GM23338 (cell line): ENCODE measurements around the gene VAPA. TPM values are rescaled to one million over a fixed set of nuclear protein-coding genes. Genes with fewer than 3 reads are reported as not detected.

Experiments used
- ATAC-seq: fragments of 200-7000 bp; cut with Tn5 transposase; 3 replicates; pipeline ENCODE4 v1.9.1; 2020
- DNase-seq: peaks from one replicate; pipeline ENCODE4 v3.0.0-alpha.2; 2015; ENCODE audit warnings: low spot score
- H2AFZ ChIP-seq: fragments of 200-600 bp; sonication (generic); 2 replicates; pipeline ENCODE4 v1.8.0; 2016; ENCODE audit warnings: antibody characterized with exemption, mild to moderate bottlenecking, moderate library complexity
- H3F3A ChIP-seq: fragments of 200-600 bp; sonication (generic); replicated peaks from 2 replicates; pipeline ENCODE4 v1.8.0; 2017; ENCODE audit warnings: antibody characterized with exemption, mixed run types, low read depth
- H3K27ac ChIP-seq: fragments of 200-600 bp; sonication (generic); 2 replicates; pipeline ENCODE4 v1.6.1; 2016; ENCODE audit warnings: low read depth
- H3K27me3 ChIP-seq: fragments of 200-600 bp; sonication (generic); 2 replicates; pipeline ENCODE4 v1.8.0; 2016; ENCODE audit warnings: mild to moderate bottlenecking, mixed run types, moderate library complexity; ENCODE audit not compliant: insufficient read depth
- H3K36me3 ChIP-seq: fragments of 200-600 bp; sonication (generic); 2 replicates; pipeline ENCODE4 v1.8.0; 2016; ENCODE audit warnings: mild to moderate bottlenecking; ENCODE audit not compliant: insufficient read depth
- H3K4me1 ChIP-seq: fragments of 200-600 bp; sonication (generic); 2 replicates; pipeline ENCODE4 v1.8.0; 2016; ENCODE audit warnings: mild to moderate bottlenecking, moderate library complexity; ENCODE audit not compliant: insufficient read depth
- H3K4me2 ChIP-seq: fragments of 200-600 bp; sonication (generic); 2 replicates; pipeline ENCODE4 v1.7.1; 2017; ENCODE audit warnings: mixed run types
- H3K4me3 ChIP-seq: fragments of 200-600 bp; sonication (generic); 2 replicates; pipeline ENCODE4 v1.6.1; 2016; ENCODE audit warnings: mixed run types
- H3K79me2 ChIP-seq: fragments of 200-600 bp; sonication (generic); replicated peaks from 2 replicates; pipeline ENCODE4 v1.8.0; 2017; ENCODE audit warnings: mild to moderate bottlenecking; ENCODE audit not compliant: insufficient read depth
- H3K9me2 ChIP-seq: fragments of 200-600 bp; sonication (generic); 2 replicates; pipeline ENCODE4 v1.8.0; 2017; ENCODE audit not compliant: insufficient read depth
- H4K20me1 ChIP-seq: fragments of 200-600 bp; sonication (generic); replicated peaks from 2 replicates; pipeline ENCODE4 v1.8.0; 2017; ENCODE audit warnings: mild to moderate bottlenecking; ENCODE audit not compliant: insufficient read depth
- H3K27ac Mint-ChIP-seq: 2 replicates; pipeline ENCODE4 v1.8.0; 2020; ENCODE audit warnings: inconsistent platforms, mild to moderate bottlenecking, moderate library complexity, mixed read lengths
- H3K27me3 Mint-ChIP-seq: 3 replicates; pipeline ENCODE4 v1.8.0; 2022; ENCODE audit warnings: low read depth, mild to moderate bottlenecking, moderate library complexity, mixed read lengths, inconsistent platforms; ENCODE audit not compliant: insufficient read depth, poor library complexity
- H3K36me3 Mint-ChIP-seq: 3 replicates; pipeline ENCODE4 v1.8.0; 2021; ENCODE audit warnings: low read depth, mild to moderate bottlenecking, inconsistent platforms, moderate library complexity, mixed read lengths
- H3K4me1 Mint-ChIP-seq: 3 replicates; pipeline ENCODE4 v1.8.0; 2020; ENCODE audit warnings: mild to moderate bottlenecking, inconsistent platforms, mixed read lengths
- H3K4me3 Mint-ChIP-seq: 3 replicates; pipeline ENCODE4 v1.8.0; 2021; ENCODE audit warnings: moderate library complexity, mild to moderate bottlenecking, inconsistent platforms, mixed read lengths
- H3K9me3 Mint-ChIP-seq: 3 replicates; pipeline ENCODE4 v1.8.0; 2020; ENCODE audit warnings: moderate library complexity, mild to moderate bottlenecking, inconsistent platforms, mixed read lengths
- EZH2phosphoT487 ChIP-seq: fragments of 200-600 bp; sonication (generic); IDR thresholded peaks from one replicate; pipeline ENCODE4 v1.8.1; 2018; ENCODE audit warnings: antibody characterized with exemption; ENCODE audit not compliant: unreplicated experiment
- polyA plus RNA-seq: library from polyadenylated mRNA; unstranded; fragments of >200 nt; fragmentation: Nextera tagmentation; extraction: Ambion mirVana; gene quantifications from 2 replicates; pipeline ENCODE4 v1.2.1, GENCODE V29; 2016
- total RNA-seq: library from RNA; depleted of rRNA; stranded (reverse); fragments of >200 nt; shearing (Covaris generic); gene quantifications from 2 replicates; pipeline ENCODE4 v1.2.3, GENCODE V29; 2014
- TF ChIP-seq, protein P1 (sequence below): fragments of 250-450 bp; sonication (Bioruptor Pico); IDR thresholded peaks from 2 replicates; pipeline ENCODE4 v1.5.0; 2020; ENCODE audit warnings: mild to moderate bottlenecking, moderate library complexity

Gene VAPA
- total and polyA plus RNA-seq, 2 experiments from 2014 or later = 162 to 178 TPM

DNA sequence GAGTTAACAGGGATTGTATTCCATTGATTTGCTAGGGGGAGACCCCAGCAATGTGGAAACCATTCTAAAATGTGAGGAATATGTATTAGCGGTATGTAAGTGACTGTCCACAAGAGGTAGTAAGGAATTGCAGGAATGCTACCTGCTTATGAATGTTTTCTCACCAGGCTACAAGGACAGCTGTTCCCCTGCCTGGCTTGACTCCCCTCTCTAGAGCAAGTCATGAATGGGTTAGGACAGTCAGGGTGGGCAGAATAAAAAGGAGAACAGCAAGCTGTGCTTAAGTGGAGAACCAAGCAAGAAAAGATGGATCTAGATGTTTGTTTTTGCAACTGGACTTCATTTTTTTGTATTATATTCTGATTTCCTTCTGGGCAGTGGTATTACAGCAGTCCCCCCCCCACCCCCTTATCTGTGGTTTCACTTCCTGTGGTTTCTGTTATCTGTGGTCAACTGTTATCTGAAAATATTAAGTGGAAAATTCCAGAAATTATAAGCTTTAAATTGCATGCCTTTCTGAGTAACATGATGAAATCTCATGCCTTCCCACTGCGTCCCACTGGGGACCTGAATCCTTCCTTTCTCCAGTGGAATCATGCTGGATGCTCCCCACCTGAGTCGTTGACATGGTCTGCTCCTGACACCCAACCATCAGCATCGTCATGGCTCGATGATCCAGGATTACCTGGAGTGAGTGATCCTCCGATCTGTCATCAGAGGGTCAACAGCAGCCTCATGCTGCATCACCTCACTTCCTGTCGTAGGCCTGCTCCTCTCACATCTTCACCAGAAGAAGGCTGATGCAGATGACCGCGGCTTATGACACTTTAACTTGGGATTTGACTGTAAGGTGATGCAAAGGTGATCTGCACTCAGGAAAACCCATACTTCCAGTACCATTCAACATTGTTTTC lies 52.2 kb downstream of the VAPA start:
- Histone ChIP-seq H4K20me1 (no peaks in the 10 kb centered on the region), H3K36me3 (no peaks in the 10 kb centered on the region), H3K9me2 (no peaks in the 10 kb centered on the region), H3K4me1 (peaks cover 2% of the 10 kb centered on the region; the same call in 1 of the 2 replicates), H3K79me2 (no peaks in the 10 kb centered on the region), H2AFZ (no peak overlapping the region), H3K27me3 (no peaks in the 10 kb centered on the region), H3K27ac (no peak overlapping the region), H3K4me3 (no peak overlapping the region), H3F3A (no peaks in the 10 kb centered on the region), H3K4me2 (no peak overlapping the region)
- DNase-seq (no peak), ATAC-seq (no peak)
- Mint-ChIP-seq H3K9me3 (peaks cover 3% of the 10 kb centered on the region; the same call in 2 of the 3 replicates), H3K36me3 (no peaks in the 10 kb centered on the region), H3K27me3 (peaks cover 4% of the 10 kb centered on the region), H3K4me3 (no peak overlapping the region), H3K4me1 (peaks cover 31% of the 10 kb centered on the region), H3K27ac (no peak overlapping the region)
- TF ChIP-seq, protein P1, sequence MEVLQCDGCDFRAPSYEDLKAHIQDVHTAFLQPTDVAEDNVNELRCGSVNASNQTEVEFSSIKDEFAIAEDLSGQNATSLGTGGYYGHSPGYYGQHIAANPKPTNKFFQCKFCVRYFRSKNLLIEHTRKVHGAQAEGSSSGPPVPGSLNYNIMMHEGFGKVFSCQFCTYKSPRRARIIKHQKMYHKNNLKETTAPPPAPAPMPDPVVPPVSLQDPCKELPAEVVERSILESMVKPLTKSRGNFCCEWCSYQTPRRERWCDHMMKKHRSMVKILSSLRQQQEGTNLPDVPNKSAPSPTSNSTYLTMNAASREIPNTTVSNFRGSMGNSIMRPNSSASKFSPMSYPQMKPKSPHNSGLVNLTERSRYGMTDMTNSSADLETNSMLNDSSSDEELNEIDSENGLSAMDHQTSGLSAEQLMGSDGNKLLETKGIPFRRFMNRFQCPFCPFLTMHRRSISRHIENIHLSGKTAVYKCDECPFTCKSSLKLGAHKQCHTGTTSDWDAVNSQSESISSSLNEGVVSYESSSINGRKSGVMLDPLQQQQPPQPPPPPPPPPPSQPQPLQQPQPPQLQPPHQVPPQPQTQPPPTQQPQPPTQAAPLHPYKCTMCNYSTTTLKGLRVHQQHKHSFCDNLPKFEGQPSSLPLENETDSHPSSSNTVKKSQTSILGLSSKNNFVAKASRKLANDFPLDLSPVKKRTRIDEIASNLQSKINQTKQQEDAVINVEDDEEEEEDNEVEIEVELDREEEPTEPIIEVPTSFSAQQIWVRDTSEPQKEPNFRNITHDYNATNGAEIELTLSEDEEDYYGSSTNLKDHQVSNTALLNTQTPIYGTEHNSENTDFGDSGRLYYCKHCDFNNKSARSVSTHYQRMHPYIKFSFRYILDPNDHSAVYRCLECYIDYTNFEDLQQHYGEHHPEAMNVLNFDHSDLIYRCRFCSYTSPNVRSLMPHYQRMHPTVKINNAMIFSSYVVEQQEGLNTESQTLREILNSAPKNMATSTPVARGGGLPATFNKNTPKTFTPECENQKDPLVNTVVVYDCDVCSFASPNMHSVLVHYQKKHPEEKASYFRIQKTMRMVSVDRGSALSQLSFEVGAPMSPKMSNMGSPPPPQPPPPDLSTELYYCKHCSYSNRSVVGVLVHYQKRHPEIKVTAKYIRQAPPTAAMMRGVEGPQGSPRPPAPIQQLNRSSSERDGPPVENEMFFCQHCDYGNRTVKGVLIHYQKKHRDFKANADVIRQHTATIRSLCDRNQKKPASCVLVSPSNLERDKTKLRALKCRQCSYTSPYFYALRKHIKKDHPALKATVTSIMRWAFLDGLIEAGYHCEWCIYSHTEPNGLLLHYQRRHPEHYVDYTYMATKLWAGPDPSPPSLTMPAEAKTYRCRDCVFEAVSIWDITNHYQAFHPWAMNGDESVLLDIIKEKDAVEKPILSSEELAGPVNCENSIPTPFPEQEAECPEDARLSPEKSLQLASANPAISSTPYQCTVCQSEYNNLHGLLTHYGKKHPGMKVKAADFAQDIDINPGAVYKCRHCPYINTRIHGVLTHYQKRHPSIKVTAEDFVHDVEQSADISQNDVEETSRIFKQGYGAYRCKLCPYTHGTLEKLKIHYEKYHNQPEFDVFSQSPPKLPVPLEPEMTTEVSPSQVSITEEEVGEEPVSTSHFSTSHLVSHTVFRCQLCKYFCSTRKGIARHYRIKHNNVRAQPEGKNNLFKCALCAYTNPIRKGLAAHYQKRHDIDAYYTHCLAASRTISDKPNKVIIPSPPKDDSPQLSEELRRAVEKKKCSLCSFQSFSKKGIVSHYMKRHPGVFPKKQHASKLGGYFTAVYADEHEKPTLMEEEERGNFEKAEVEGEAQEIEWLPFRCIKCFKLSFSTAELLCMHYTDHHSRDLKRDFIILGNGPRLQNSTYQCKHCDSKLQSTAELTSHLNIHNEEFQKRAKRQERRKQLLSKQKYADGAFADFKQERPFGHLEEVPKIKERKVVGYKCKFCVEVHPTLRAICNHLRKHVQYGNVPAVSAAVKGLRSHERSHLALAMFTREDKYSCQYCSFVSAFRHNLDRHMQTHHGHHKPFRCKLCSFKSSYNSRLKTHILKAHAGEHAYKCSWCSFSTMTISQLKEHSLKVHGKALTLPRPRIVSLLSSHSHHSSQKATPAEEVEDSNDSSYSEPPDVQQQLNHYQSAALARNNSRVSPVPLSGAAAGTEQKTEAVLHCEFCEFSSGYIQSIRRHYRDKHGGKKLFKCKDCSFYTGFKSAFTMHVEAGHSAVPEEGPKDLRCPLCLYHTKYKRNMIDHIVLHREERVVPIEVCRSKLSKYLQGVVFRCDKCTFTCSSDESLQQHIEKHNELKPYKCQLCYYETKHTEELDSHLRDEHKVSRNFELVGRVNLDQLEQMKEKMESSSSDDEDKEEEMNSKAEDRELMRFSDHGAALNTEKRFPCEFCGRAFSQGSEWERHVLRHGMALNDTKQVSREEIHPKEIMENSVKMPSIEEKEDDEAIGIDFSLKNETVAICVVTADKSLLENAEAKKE (CRISPR knock-in tag) = peak; percentile 18; the same call in 1 of the 2 replicates
- no peak for TF ChIP-seq EZH2phosphoT487
